PC-3 (cell line): ENCODE results near the gene PXK. TPM values are rescaled to one million over a fixed set of nuclear protein-coding genes. Genes with fewer than 3 reads are reported as not detected.

ENCODE experiments used
- ATAC-seq: fragments of 200-7000 bp; cut with Tn5 transposase; 2 replicates; pipeline ENCODE4 v1.9.1; 2020; ENCODE audit warnings: mild to moderate bottlenecking, moderate library complexity
- BruUV-seq: library from RNA; stranded (reverse); fragments of 400-500 nt; replicated peaks from 2 replicates; lab custom pipeline; 2021; lab: Mats Ljungman, UMichigan
- CTCF ChIA-PET: fragments of 300-600 bp; sonication (Branson Sonifier 250); formaldehyde crosslinking; loops from one replicate; lab custom pipeline; 2022; ENCODE audit warnings: antibody characterized with exemption; lab: Charles Lee
- POLR2A ChIA-PET: fragments of 300-600 bp; sonication (Branson Sonifier 250); formaldehyde crosslinking; loops from one replicate; lab custom pipeline; 2022; ENCODE audit warnings: antibody characterized with exemption; ENCODE audit not compliant: unreplicated experiment; lab: Charles Lee
- DNase-seq: peaks from one replicate; pipeline ENCODE4 v3.0.0-alpha.2; 2015
- H2AFZ ChIP-seq: fragments of 300-600 bp; sonication (generic); 2 replicates; pipeline ENCODE4 v1.6.0; 2016; ENCODE audit warnings: antibody characterized with exemption, low read length
- H3F3A ChIP-seq: fragments of 300-600 bp; sonication (generic); one replicate; pipeline ENCODE4 v1.6.0; 2017; ENCODE audit warnings: antibody characterized with exemption, low read length, control low read depth, mild to moderate bottlenecking; ENCODE audit not compliant: unreplicated experiment
- H3K27ac ChIP-seq: fragments of 300-600 bp; sonication (generic); 2 replicates; pipeline ENCODE4 v1.5.1; 2016; ENCODE audit warnings: mild to moderate bottlenecking, low read length
- H3K27me3 ChIP-seq: fragments of 300-600 bp; sonication (generic); 2 replicates; pipeline ENCODE4 v1.6.1; 2016; ENCODE audit warnings: low read length, mixed read lengths
- H3K36me3 ChIP-seq: fragments of 300-600 bp; sonication (generic); 2 replicates; pipeline ENCODE4 v1.6.1; 2016; ENCODE audit warnings: low read depth, mixed run types, low read length, mixed read lengths
- H3K4me1 ChIP-seq: fragments of 300-600 bp; sonication (generic); 2 replicates; pipeline ENCODE4 v1.5.1; 2016; ENCODE audit warnings: low read length; ENCODE audit not compliant: insufficient read depth
- H3K4me2 ChIP-seq: fragments of 300-600 bp; sonication (generic); 2 replicates; pipeline ENCODE4 v1.6.0; 2016; ENCODE audit warnings: low read length
- H3K4me3 ChIP-seq: fragments of 300-600 bp; sonication (generic); 2 replicates; pipeline ENCODE4 v1.5.1; 2016; ENCODE audit warnings: mild to moderate bottlenecking, low read length, mixed read lengths
- H3K79me2 ChIP-seq: fragments of 300-600 bp; sonication (generic); 2 replicates; pipeline ENCODE4 v1.6.1; 2017; ENCODE audit warnings: low read length, mixed read lengths
- H3K9ac ChIP-seq: fragments of 300-600 bp; sonication (generic); 2 replicates; pipeline ENCODE4 v1.6.0; 2016; ENCODE audit warnings: mild to moderate bottlenecking, low read length
- H3K9me2 ChIP-seq: fragments of 300-600 bp; sonication (generic); replicated peaks from 2 replicates; pipeline ENCODE4 v1.6.1; 2016; ENCODE audit warnings: mixed run types, low read length, mixed read lengths
- H3K9me3 ChIP-seq: fragments of 300-600 bp; sonication (generic); 2 replicates; pipeline ENCODE4 v1.6.1; 2016; ENCODE audit warnings: low read length, mixed read lengths
- H4K20me1 ChIP-seq: fragments of 300-600 bp; sonication (generic); 2 replicates; pipeline ENCODE4 v1.6.1; 2016; ENCODE audit warnings: low read length, mixed read lengths
- CTCF ChIP-seq: fragments of 300-600 bp; sonication (generic); conservative IDR thresholded peaks from 2 replicates; pipeline ENCODE4 v1.5.1; 2017; ENCODE audit warnings: antibody characterized with exemption, low read depth, mild to moderate bottlenecking, low read length
- EZH2 ChIP-seq: fragments of 300-600 bp; sonication (generic); IDR thresholded peaks from one replicate; pipeline ENCODE4 v1.6.1; 2017; ENCODE audit warnings: antibody characterized with exemption, mild to moderate bottlenecking, low read length; ENCODE audit not compliant: unreplicated experiment
- EZH2phosphoT487 ChIP-seq: fragments of 300-600 bp; sonication (generic); IDR thresholded peaks from 2 replicates; pipeline ENCODE4 v1.6.1; 2018; ENCODE audit warnings: mild to moderate bottlenecking, antibody characterized with exemption, low read length, borderline replicate concordance
- intact Hi-C: fragments of 100-400 bp; cut with micrococcal nuclease; formaldehyde crosslinking; loops from 2 replicates; pipeline ENCODE4 v1.9.0; 2023
- total RNA-seq: library from RNA; depleted of rRNA; stranded (reverse); fragments of >200 nt; gene quantifications from 2 replicates; pipeline ENCODE4 v1.2.3, GENCODE V29; 2014

PXK gene
- total RNA-seq, 1 experiment from 2014 or later: 14.5 TPM

- POLR2A ChIA-PET: no interaction called here
Measured at GRCh38 chr3:58324391-58325390, 8.0 kb upstream of the PXK start.

GRCh38 chr3:58325525-58325992 is 7.1 kb upstream of the PXK start:
- CTCF ChIA-PET: no interaction called here
- Histone ChIP-seq H3K4me1 (no peaks in the 10 kb centered on the region), H3K4me2 (no peak overlapping the region), H2AFZ (no peak overlapping the region), H3K36me3 (0 out of 2 replicates have a peak, but pooled peaks cover 3% of the 10 kb centered on the region), H3K79me2 (no peaks in the 10 kb centered on the region), H3K27me3 (no peaks in the 10 kb centered on the region), H4K20me1 (no peaks in the 10 kb centered on the region), H3K27ac (no peak overlapping the region), H3K9me2 (no peaks in the 10 kb centered on the region), H3K9ac (no peak overlapping the region), H3K9me3 (no peaks in the 10 kb centered on the region), H3F3A (no peaks in the 10 kb centered on the region), H3K4me3 (no peak overlapping the region)
- TF ChIP-seq CTCF: no peak
- TF ChIP-seq EZH2: no peak
- no peak for TF ChIP-seq EZH2phosphoT487
- POLR2A ChIA-PET: no interaction called here
- intact Hi-C loops: no loop called here
- DNase-seq (no peak), ATAC-seq (no peak)
- no TSS peak for BruUV-seq

More at GRCh38 chr3:58324391-58325390, 8.0 kb upstream of the PXK start:
- TF ChIP-seq EZH2 (no peak), CTCF (no peak), EZH2phosphoT487 (no peak)
- Histone ChIP-seq H3K27me3 (no peaks in the 10 kb centered on the region), H3K36me3 (0 out of 2 replicates have a peak, but pooled peaks cover 3% of the 10 kb centered on the region), H3K9me3 (no peaks in the 10 kb centered on the region), H3K79me2 (no peaks in the 10 kb centered on the region), H3K9me2 (no peaks in the 10 kb centered on the region), H3K4me3 (no peak overlapping the region), H3K4me2 (no peak overlapping the region), H2AFZ (no peak overlapping the region), H3K27ac (no peak overlapping the region), H3F3A (no peaks in the 10 kb centered on the region), H3K4me1 (no peaks in the 10 kb centered on the region), H4K20me1 (no peaks in the 10 kb centered on the region), H3K9ac (no peak overlapping the region)
- intact Hi-C loops: no loop called here
- CTCF ChIA-PET: no interaction called here
- BruUV-seq: no TSS peak
- ATAC-seq: no peak
- DNase-seq: no peak
